ENCODE measurements around the gene TRAF5.

Gene TRAF5

GRCh38 chr1:211328866-211329475, 2.3 kb downstream of the TRAF5 start:
- H3K27ac ChIP-seq = no peak overlapping the region
- TF ChIP-seq CTCF (conservative IDR thresholded peaks at IDR 0.05) = no peak

DNA sequence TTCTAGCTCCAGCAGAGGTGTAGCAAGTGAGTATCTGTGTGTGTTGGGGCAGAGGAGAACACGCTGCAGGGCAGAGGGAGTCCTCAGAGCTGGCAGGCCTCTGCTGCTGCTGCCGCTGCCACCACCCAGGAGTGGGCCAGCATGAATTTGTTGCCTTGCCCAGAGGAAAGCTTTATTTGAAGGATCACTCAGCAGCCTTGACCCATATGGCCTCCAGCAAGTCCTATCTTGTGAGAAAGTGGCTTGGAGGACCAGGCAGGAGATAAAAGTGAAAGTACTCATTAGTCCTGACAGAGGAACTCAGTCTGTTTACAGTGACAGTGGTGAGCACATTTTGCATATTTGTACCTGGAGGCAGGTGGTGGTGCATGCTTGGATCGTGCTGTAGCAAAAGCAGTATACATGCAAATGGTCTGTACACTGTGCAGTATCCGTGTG, 3.1 kb downstream of the TRAF5 start:
- H3K27ac ChIP-seq = peak overlapping the region; percentile 32
- no peak for TF ChIP-seq CTCF (conservative IDR thresholded peaks at IDR 0.05)

- H3K27ac ChIP-seq = peak overlapping the region; percentile 32; the same call in 1 of the 2 replicates
- no peak for TF ChIP-seq CTCF (conservative IDR thresholded peaks at IDR 0.05)
Measured at GRCh38 chr1:211330282-211330936, 3.8 kb downstream of the TRAF5 start.

- no peak overlapping the region for H3K27ac ChIP-seq
- no peak for TF ChIP-seq CTCF (conservative IDR thresholded peaks at IDR 0.05)
Measured at GRCh38 chr1:211331011-211331709, 4.5 kb downstream of the TRAF5 start.

DNA sequence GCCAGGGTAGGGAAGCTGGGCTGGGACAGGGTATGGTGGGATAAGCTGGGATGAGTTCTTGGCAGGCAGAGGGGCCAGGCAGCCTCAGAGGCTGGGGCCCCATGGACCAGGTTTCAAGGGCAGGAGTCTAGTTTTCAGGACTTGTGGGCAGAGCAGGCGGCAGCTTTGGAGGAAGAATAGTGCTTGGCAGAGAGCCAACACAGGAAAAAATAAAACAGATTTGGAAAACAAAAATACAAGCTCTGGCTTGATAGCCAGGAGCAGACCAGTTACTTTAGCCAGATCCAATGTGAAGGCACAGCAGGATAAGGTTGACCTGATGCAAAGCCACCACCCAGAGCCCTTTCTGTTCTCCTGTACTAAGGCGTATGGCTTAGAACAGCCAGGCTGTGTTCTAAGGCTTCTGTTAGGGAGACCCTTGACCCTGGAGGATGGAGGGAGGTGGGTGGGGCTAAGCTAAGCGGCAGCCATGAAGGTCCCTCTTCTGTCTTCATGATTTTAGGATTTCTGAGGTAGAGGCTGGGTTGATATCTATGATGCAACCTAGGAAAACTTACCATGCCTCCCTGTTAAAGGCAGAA, 5.5 kb downstream of the TRAF5 start:
- no peak overlapping the region for H3K27ac ChIP-seq
- no peak for TF ChIP-seq CTCF (conservative IDR thresholded peaks at IDR 0.05)

GRCh38 chr1:211332830-211333229, 6.2 kb downstream of the TRAF5 start:
- TF ChIP-seq CTCF (conservative IDR thresholded peaks at IDR 0.05) = no peak
- no peak overlapping the region for H3K27ac ChIP-seq

- no peak for TF ChIP-seq CTCF (conservative IDR thresholded peaks at IDR 0.05)
- no peak overlapping the region for H3K27ac ChIP-seq
Measured at GRCh38 chr1:211333906-211334305, 7.3 kb downstream of the TRAF5 start.

Data from VCaP (cell line).